GM19372 (cell line): ENCODE data around the gene RTKN.

Source experiments
- ATAC-seq: cut with Tn5 transposase; IDR thresholded peaks from one replicate; pipeline ENCODE4 v1.9.1; 2021; ENCODE audit warnings: mild to moderate bottlenecking, low read depth, moderate library complexity; ENCODE audit not compliant: unreplicated experiment

The RTKN gene

GRCh38 chr2:74440378-74441169 is 1.2 kb downstream of the RTKN start:
- ATAC-seq: peak; percentile 78

- no peak for ATAC-seq
These were observed 1.8 kb downstream of the RTKN start for GRCh38 chr2:74439803-74440377.

GRCh38 chr2:74439373-74439772 is 2.4 kb downstream of the RTKN start:
- ATAC-seq: no peak

- ATAC-seq: no peak
These were observed 3.5 kb downstream of the RTKN start for GRCh38 chr2:74438248-74438647.

GRCh38 chr2:74436848-74437695 is 4.7 kb downstream of the RTKN start:
- ATAC-seq: no peak

GRCh38 chr2:74436111-74436805 is 5.5 kb downstream of the RTKN start:
- no peak for ATAC-seq

GRCh38 chr2:74430502-74430901 is 11.2 kb downstream of the RTKN start:
- no peak for ATAC-seq

- no peak for ATAC-seq
These were observed 12.0 kb downstream of the RTKN start for GRCh38 chr2:74429487-74430451.

GRCh38 chr2:74428675-74429074 is 13.1 kb downstream of the RTKN start:
- no peak for ATAC-seq

GRCh38 chr2:74427551-74427950 is 14.2 kb downstream of the RTKN start:
- no peak for ATAC-seq

- no peak for ATAC-seq
These were observed 15.5 kb downstream of the RTKN start for GRCh38 chr2:74426181-74426758.

- ATAC-seq: no peak
These were observed 16.2 kb downstream of the RTKN start for GRCh38 chr2:74425523-74425922.

- no peak for ATAC-seq
These were observed 16.7 kb downstream of the RTKN start for GRCh38 chr2:74424995-74425406.

GRCh38 chr2:74424139-74424992 is 17.4 kb downstream of the RTKN start:
- no peak for ATAC-seq

GRCh38 chr2:74423231-74424095 is 18.3 kb downstream of the RTKN start:
- ATAC-seq: no peak

- ATAC-seq: peak; percentile 89
These were observed 20.4 kb downstream of the RTKN start, which contains the start of the genes C2orf81 and WDR54 for GRCh38 chr2:74421221-74421870. Gene C2orf81, minus strand, starts transcription at chr2:74421619. Its CDS starts 59 bp downstream, at chr2:74421560. Gene WDR54, plus strand, starts transcription at chr2:74421730. Its CDS starts 424 bp downstream, at chr2:74422154.
